Activated CD4-positive, alpha-beta T cell treated with anti-CD3 and anti-CD28 coated beads for 1 hour (primary cell): ENCODE data around the gene CSKMT.
"Not testable (repeated sequence)": the region's sequence is repeated elsewhere in the genome, so short reads cannot be mapped to it uniquely, and the experiment has no call there.

ENCODE experiments used
- DNase-seq: peaks from one replicate; pipeline ENCODE4 v3.0.0-alpha.2; 2020

CSKMT gene

GRCh38 chr11:62665075-62665598 lies at the start of gene CSKMT, which contains the start of gene C11orf98:
Gene CSKMT (plus strand): TSS chr11:62665312. CDS start chr11:62665880, 568 bp downstream.
Gene C11orf98 (minus strand): TSS chr11:62665210. CDS start chr11:62665169, 41 bp downstream.
- peak; percentile 94 for DNase-seq

- no peak for DNase-seq
These were observed 49.6 kb upstream of the CSKMT start for GRCh38 chr11:62615521-62615920.

DNA sequence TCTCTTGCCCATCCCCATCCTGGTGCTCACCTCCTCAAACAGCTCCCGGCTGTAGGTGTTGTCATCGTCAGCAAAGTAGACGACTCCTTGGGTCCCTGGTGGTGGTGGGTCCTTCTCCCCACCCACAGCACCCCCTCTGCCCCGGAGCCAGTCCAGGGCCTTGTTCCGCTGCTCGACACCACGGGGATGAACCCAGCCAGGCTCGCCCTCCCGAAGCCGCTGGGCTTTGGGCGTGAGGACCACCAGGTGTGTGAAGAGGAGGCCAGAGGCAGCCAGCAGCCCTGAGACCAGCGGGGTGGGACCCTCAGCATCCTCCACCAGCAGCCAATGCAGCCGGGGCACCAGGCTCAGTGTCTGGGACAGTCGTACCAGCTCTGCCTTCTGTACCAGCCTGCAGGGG lies 48.2 kb upstream of the CSKMT start:
- not testable (repeated sequence) for DNase-seq

GRCh38 chr11:62621027-62621566 lies 44.0 kb upstream of the CSKMT start:
- DNase-seq, result no peak

- DNase-seq, result peak; percentile 93
These were observed 43.3 kb upstream of the CSKMT start, which contains the start of gene B3GAT3 for GRCh38 chr11:62621567-62622470. Gene B3GAT3 (minus strand): TSS chr11:62621986. CDS start chr11:62621947, 39 bp downstream.

DNA sequence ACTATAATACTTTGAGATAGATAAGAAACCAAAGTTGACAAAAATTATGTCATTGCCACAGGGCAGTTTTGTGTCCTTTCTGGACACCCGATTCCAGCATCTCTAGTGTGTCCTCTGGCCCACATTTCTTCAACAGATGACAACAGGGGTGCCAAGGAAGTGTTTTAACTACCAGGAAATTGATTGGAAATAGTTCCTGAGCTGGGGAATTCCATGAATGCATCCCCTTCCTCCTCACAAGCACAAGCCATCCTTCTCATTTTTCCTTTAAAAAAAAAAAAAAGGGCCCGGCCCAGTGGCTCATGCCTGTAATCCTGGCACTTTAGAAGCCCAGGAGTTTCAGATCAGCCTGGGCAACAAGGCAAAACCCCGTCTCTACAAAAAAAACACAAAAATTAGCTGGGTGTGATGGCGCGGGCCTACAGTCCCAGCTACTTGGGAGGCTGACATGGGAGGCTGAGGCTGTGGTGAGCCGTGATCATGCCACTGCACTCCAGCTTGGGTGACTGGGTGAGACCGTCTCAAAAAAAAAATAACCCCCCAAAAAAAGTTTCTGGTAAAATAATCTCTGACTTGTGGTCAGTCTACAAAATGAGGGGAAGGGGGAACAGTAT lies 42.5 kb upstream of the CSKMT start:
- no peak for DNase-seq

DNA sequence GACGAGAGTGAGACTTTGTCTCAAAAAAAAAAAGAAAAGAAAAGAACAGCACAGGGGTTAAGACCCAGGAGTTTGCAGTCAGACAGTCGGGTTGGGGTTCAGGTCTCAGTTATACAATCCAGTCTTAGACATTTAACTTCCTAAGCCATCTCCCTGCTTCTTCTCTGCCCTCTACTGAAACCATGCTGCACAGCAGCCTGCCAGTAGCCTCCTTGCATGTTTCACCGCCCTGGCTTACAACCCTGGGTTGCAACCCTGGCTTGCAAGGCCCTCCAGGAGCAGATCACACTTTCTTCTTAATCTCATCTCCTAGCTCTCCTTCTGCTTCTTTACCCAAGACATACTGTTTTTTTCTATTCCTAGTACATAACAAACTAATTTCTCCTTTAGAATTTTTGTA lies 37.4 kb upstream of the CSKMT start:
- no peak for DNase-seq

GRCh38 chr11:62632492-62632891 lies 32.6 kb upstream of the CSKMT start:
- no peak for DNase-seq

DNA sequence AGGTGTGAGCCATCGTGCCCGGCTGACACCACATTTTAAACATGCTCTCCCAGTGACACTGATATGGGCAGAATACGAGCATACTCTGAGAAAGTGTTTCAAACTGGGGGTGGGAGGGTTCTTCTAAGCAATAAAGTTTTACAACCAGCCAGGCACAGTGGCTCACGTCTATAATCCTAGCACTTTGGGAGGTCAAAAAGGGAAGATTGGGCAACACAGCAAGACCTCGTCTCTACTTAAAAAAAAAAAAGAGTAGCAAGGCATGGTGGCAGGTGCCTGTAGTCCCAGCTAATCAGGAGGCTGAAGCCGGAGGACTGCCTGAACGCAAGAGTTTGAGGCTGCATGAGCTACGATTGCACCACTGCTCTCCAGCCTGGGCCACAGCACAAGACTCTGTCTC lies 20.9 kb upstream of the CSKMT start:
- DNase-seq, result no peak

DNA sequence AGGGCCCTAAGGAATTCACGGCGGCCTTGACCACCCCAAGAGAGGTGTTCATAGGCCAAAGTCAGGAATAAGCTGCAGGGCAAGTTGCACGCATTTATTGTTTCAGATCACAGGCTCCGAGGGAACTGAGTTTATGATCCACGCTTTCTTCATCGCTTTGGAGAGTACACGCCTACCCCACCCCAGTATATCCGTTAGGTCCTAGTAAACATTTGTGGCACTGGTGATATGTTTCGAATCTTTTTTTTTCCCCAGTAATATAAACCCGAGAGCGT lies 19.5 kb upstream of the CSKMT start:
- DNase-seq, result no peak

DNA sequence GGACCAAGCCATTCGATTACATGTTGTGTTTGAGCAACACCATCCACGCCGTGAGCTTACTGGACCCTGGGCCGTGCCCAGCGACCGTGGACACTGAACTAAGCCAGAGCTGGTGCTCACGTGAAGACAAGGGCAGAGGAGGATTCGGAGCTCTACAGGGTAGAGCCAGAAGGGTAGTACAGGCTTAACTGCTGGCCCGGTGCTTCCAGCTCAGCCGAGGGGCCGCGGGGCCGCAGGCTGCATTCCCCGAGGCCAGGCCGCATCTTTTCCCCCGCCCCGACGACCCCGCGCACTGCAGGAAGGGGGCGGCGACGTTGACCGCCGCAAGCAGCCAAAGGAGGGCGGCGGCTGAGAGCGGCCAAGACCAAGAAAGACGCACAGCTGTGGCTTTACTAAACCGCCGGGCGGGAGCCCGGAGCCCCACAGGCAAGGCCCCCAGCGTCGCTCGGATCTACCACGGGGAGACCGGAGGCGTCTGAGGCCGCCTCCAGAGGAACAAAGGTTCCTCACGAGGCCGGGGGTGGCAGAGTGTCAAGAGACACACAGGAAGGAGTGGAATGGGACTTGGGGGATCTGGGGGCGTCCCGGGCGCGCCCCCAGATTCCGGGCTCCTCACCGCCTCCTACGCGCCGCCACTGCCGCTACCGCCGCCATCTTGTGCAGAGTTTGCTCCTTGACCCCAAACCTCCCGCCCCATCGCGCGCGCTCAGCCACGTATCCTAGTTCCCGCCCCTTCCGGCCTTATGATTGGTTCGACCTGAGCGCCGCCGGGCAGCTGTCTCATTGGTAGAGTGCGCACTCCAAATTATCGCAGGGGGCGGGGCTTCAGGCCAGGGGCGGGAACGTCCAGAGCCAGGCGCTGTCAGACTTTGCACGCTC lies 18.9 kb upstream of the CSKMT start, which contains the start of gene GANAB:
Gene GANAB, minus strand, starts transcription at position 668 of the 879 bp plus-strand sequence. Its CDS starts 14 bp downstream, at position 654.
- DNase-seq, result peak; percentile 97

DNA sequence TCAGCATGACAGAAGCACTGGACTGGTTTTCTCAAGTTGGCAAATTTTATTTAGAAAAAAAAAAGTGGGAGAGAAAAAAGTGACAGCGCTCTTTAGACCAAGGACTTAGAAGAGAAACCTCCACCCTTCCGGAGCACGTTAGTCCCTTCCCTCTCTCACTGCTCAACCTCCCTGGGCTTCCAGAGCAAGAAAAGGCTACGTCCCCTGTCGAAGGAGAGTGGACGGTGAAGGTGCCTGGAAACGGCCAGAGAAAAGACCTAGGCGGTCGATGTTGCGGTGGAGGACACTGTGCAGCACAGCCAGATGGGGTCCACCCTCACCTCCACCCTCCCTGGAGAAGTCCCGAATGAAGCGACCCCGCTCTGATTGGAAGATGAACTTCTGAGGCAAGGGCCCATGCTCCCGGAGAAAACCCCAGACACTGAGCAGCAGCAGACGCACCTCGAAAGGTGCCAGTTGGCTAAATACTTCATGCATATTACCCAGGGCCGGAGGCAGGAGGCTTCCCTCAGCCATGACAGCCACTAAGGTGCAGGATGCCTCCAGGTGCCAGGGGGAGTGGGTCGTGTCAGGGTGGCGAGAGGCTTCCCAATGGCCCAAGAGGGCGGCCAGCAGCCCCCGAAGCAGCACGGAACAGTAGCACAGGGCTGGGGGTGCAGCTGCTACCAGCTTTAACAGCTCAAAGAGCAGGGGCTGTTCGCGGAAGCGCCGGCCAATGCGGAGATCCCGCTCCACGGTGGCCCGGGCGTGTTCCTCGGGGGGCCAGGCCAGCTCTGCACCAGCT lies 18.1 kb upstream of the CSKMT start:
- DNase-seq, result no peak

DNA sequence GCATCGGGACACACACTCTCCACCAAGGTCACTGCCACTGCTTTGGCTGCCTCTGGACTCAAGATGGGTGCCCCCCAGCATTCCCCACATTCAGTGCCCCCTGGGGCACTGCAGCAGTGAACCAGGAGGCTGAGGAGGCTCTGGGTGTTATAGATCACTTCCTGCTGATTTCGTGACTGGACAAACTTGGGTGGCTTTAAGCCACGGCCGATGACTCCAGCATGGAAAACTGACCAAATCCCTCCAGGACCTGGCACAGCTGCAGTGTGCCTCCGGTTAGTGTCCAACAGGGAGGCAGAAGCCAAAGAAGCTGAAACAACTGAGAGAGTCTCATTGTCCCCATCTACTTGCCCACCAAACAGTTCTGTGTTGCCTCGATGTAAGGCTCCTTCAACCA lies 17.5 kb upstream of the CSKMT start:
- no peak for DNase-seq

DNA sequence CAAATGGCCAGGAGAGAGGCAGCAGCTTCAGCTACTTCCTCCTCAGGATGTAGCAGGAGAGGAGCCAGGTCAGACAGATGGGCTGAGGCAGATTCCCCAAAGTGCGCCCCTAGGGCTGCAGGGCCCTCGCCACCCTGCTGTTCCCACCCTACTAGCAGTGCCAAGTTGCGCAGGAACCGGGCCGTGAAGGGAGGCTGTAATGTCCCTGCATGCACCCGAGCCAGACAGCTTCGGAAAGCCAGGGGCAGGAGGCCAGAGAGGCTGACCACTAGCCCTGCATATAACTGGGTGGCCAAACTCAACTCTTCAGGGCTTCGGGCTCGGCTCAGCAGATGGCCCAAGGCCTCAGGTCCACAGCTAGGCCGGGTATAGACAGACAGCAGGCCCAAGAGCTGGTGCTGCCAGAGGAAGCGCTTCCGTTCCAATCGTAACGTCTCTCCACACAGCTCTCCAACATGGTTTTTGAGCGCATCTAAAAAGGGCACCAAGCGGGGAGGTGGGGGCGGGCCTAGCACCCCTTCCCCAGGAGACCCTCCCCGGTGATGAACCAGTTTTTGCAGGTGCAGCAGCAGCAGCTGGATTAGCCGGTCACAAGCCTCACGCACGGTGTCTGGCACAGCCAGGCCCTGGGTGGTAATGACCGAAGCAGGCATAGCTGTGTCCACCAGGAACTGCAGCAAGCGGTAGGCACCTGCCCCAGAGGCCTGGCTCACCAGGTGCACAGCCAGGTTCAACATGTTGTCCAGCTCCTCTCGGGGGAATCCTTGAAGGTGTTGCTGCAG lies 16.7 kb upstream of the CSKMT start:
- DNase-seq, result no peak

- no peak for DNase-seq
These were observed 16.1 kb upstream of the CSKMT start for GRCh38 chr11:62648967-62649364.

GRCh38 chr11:62649486-62649885 lies 15.6 kb upstream of the CSKMT start:
- no peak for DNase-seq

GRCh38 chr11:62650283-62650682 lies 14.8 kb upstream of the CSKMT start:
- not testable (repeated sequence) for DNase-seq

DNA sequence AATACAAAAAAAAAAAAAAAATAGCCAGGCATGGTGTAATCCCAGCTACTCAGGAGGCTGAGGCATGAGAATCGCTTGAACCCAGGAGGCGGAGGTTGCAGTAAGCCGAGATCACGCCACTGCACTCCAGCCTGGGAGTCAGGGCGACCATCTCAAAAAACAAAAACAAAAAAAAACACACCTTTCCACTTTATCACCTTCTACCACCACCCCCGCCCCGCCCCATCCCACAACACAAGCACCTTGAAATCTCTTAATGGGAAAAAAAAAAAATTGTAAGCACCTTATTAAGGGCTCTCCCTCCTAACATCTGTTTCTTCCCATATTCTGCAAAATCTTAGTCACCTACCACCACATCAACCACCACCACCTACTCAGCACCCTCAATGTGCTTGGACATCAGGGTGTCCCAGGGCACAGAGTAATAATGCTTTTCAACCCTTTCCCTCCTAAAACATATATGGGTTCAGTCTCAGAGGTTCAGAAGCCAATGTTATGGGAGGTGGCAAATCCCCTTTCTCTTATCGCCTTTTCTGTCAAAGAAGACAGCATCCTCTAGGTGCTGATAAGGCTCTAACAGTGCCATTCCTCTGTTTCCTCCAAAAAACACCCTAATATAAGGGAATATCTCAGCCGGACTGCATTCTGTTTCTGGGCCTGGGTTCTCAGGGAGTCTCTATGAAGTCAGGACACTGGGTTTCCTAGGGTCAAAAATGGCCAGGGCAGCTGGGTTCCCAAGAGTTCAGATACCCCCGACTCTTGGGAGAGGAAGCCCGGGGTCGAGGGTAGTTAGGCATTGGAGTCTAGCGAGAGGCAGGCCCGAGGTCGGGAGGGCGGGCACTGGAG lies 12.7 kb upstream of the CSKMT start:
- DNase-seq, result no peak

- DNase-seq, result no peak
These were observed 10.8 kb upstream of the CSKMT start for GRCh38 chr11:62654297-62654696.
